GM20000 (cell line): ENCODE measurements around the gene PHF24.

Experiments used
- DNase-seq: peaks from one replicate; pipeline ENCODE4 v3.0.0; 2012; ENCODE audit warnings: low spot score
- TF ChIP-seq, protein P1 (sequence below): IDR thresholded peaks from 2 replicates; pipeline ENCODE4 v1.5.1; 2012; ENCODE audit warnings: mild to moderate bottlenecking, control low read depth; ENCODE audit errors: extremely low read depth, missing control alignments

The PHF24 gene

DNA sequence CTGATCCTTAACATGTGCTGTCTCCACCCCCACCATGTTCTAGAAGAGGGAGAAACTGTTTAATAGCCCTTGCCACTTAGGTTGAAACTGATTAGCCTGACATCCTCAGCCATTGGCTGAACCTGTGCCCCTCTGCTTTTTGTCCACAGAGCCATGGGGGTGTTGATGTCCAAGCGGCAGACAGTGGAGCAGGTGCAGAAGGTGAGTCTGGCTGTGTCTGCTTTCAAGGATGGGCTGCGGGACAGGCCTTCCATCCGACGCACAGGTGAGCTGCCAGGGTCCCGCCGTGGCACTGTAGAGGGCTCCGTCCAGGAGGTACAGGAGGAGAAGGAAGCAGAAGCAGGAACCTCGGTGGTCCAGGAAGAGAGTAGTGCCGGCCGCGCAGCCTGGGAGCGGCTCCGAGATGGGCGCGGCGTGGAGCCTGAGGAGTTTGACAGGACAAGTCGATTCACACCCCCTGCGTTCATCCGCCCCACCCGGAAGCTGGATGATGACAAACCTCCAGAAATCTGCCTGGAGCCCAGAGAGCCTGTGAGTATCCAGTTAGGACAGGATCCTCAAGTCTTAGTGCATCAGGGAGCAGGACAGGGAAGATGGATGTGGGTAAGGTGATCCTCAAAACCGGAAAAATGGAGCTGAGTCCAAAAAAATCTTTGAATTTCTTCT, 13.2 kb downstream of the PHF24 start:
- no peak for DNase-seq
- TF ChIP-seq, protein P1, sequence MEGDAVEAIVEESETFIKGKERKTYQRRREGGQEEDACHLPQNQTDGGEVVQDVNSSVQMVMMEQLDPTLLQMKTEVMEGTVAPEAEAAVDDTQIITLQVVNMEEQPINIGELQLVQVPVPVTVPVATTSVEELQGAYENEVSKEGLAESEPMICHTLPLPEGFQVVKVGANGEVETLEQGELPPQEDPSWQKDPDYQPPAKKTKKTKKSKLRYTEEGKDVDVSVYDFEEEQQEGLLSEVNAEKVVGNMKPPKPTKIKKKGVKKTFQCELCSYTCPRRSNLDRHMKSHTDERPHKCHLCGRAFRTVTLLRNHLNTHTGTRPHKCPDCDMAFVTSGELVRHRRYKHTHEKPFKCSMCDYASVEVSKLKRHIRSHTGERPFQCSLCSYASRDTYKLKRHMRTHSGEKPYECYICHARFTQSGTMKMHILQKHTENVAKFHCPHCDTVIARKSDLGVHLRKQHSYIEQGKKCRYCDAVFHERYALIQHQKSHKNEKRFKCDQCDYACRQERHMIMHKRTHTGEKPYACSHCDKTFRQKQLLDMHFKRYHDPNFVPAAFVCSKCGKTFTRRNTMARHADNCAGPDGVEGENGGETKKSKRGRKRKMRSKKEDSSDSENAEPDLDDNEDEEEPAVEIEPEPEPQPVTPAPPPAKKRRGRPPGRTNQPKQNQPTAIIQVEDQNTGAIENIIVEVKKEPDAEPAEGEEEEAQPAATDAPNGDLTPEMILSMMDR = no peak

DNA sequence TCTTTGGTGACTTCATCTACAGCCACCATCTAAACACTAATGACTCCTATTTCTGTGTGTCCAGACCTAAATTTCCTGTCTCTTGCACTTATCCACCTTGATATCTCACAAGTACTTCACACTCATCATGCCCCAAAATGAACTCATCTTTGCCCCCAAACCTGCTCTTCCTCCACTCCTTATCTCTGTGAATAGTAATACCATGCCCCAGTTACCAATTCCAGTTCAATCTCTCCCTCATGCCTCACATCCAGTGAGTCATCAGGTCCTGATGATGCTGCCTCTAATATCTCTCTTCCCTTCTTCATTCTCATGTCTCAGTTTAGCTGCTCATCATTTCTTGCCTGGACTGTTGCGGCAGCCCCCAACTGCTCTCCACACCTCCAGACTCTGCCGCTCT, 16.6 kb downstream of the PHF24 start:
- no peak for DNase-seq
- TF ChIP-seq, protein P1 = no peak

DNA sequence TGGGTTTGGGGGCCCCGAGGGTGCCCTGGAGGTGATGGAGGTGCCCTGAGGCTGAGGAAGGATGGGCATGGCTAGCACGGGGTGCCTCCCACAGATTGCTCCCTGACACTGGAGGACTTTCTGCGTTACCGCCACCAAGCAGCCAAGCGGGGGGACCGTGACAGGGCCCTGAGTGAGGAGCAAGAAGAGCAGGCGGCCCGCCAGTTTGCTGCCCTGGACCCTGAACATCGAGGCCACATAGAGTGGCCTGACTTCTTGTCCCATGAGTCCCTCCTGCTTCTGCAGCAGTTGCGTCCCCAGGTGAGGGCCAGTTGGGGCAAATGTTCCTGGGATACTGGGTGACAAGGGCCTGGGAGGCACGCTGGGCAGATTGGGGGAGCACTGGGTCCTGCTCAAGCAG, 18.4 kb downstream of the PHF24 start:
- no peak for DNase-seq
- TF ChIP-seq, protein P1 = no peak

DNA sequence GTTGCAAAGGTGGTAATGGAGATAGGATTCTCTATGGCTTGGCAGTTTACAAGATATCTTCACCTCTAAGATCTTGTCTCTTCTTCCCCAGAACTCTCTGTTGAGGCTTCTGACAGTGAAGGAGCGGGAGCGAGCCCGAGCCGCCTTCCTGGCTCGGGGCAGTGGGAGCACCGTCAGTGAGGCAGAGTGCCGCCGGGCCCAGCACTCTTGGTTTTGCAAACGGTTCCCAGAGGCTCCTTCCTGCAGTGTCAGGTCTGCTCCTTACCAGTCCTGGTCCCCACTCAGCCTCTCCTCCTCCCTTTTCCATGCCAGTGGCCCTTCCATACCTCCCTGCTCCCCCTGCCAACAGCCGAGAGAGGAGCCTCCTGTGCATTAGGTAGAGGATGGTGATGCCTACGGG, 18.9 kb downstream of the PHF24 start:
- no peak for DNase-seq

DNA sequence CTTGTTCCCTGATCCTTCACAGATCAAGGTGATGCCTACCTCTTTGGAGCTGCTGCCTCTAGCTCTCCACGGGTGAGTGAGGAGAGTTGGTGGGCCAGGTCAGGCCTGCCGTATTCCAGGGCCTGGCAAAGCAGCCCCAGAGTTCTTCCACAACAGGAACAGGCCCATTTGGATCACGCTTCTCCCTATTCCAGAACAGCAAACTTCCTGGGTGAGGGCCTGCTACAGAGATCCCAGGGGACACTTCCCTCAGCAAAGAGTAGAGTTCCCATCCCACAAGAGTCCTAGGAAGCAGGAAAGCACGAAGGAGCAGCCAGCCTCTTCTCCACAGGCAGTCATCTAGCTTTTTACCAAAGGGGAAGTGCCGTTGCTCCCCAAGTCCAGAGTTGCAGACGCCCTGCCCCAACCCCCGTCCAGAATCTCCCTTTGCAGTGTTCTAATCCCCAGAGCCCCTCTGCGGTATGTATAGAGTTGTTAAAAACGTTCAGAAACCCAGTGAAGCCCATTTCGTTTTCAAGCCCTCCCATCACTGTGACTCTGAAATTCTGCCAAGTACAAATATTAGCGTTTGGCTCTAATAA, 22.2 kb downstream of the PHF24 start:
- DNase-seq = no peak
- TF ChIP-seq, protein P1 = no peak

More for the DNA sequence above, 18.9 kb downstream of the PHF24 start:
- TF ChIP-seq, protein P1 = no peak

DNA sequence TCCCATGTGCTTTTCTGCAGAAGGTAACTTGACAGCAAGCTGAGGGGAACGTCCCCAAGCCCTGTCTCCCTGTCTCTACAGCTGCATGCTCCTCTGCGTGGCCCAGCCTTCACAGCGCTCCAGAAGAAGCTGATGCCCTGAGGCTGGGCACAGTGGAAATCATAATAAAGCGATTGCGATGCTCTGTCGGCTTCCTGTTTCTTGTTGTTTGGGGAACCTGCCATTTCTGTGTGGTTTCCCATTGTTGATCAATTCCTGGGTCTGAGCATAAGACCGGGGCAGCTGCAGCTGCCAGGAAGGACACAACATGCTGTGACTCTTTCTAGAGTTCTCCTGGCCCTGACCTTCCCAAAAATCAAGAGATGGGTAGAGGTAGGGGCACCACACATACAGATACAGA, 24.3 kb downstream of the PHF24 start:
- TF ChIP-seq, protein P1 = no peak
- DNase-seq = no peak

DNA sequence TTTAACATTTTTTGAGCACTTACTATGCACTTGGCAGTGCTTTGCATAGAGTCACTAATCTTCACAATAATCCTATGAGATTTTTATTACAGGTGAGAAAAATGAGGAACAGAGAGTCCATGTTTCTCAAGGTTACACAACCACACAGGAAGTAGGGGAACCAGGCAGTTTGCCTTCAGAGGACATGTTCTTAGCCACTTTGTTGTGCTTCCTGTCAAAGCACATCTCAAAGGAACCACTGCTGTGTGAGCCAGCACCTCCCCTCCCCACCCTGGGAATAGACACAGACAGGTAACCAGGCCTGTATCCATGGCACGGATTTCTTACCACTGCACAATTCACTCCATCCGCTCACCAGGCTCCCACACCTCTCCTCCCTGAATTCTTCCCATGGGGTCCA, 25.1 kb downstream of the PHF24 start:
- peak; percentile 40 for DNase-seq
- TF ChIP-seq, protein P1 = no peak
